ENCODE results near the gene LRFN2.

- TF ChIP-seq POLR2A (IDR thresholded peaks at IDR 0.05; ENCODE audit: low read depth, low read length) (no peak), TAF1 (IDR thresholded peaks at IDR 0.05; ENCODE audit: low read depth, low read length) (no peak), POLR2AphosphoS5 (IDR thresholded peaks at IDR 0.05; ENCODE audit: low read depth, low read length) (no peak), POU2F2 (IDR thresholded peaks at IDR 0.05; ENCODE audit: low read depth, low read length) (no peak), SPI1 (IDR thresholded peaks at IDR 0.05; ENCODE audit: low read depth, low read length) (no peak), PAX5 (IDR thresholded peaks at IDR 0.05; ENCODE audit: insufficient read depth, low read length, severe bottlenecking) (no peak)
Observed at GRCh38 chr6:40406175-40406574, 181.0 kb downstream of the LRFN2 start.

Data from GM12891 (cell line).